Thyroid gland (tissue), 4 donors: ENCODE data around the gene CDADC1. TPM values are rescaled to one million over a fixed set of nuclear protein-coding genes. Genes with fewer than 3 reads are reported as not detected.

ENCODE experiments used
- DNase-seq, 2 donors: peaks; one replicate each; pipeline ENCODE4 v3.0.0-alpha.2; 2019
- H3K27ac ChIP-seq, 3 donors: fragments of 200-600 bp; sonication (generic); 1 replicate in 2 of 3; 2 replicates in 1 of 3; pipeline ENCODE4 v1.5.1; 2016 to 2019; ENCODE audit warnings: mild to moderate bottlenecking in 1 of 3, moderate library complexity in 1 of 3
- H3K27me3 ChIP-seq: fragments of 200-600 bp; sonication (generic); one replicate; pipeline ENCODE4 v1.5.1; 2019
- H3K36me3 ChIP-seq, 2 donors: fragments of 200-600 bp; sonication (generic); one replicate each; pipeline ENCODE4 v1.5.1; 2016 to 2019
- H3K4me1 ChIP-seq, 2 donors: fragments of 200-600 bp; sonication (generic); one replicate each; pipeline ENCODE4 v1.5.1; 2017 to 2019
- H3K4me3 ChIP-seq, 3 donors: fragments of 200-600 bp; sonication (generic); replicated peaks in 1 of 3; 1 replicate in 2 of 3; 2 replicates in 1 of 3; pipeline ENCODE4 v1.5.1; 2016; ENCODE audit warnings: mild to moderate bottlenecking in 1 of 3
- H3K9me3 ChIP-seq: fragments of 200-600 bp; sonication (generic); one replicate; pipeline ENCODE4 v1.5.1; 2017
- POLR2A ChIP-seq, 2 donors: fragments of 450-650 bp; IDR thresholded peaks; one replicate each; pipeline ENCODE4 v1.6.1; 2017; ENCODE audit warnings: antibody characterized with exemption in 2 of 2, mild to moderate bottlenecking in 2 of 2, moderate library complexity in 1 of 2
- WGBS, 2 donors: methylation state at CpG; one replicate each; pipeline ENCODE4 v1.1.5; 2017; 5-methylcytosine and 5-hydroxymethylcytosine counted together
- intact Hi-C: fragments of 100-400 bp; cut with DNase I; formaldehyde crosslinking; loops from one replicate; pipeline ENCODE4 v1.15.1; 2023
- total RNA-seq, 4 donors: library from RNA; depleted of rRNA; stranded (reverse); fragments of >200 nt; gene quantifications; one replicate each; pipeline ENCODE4 v1.2.3, GENCODE V29; 2016
- TF ChIP-seq, protein P1 (sequence below), 6 experiments: fragments of 200-600 bp in 3 of 6; fragments of 450-650 bp in 3 of 6; sonication (generic) in 3 of 6; IDR thresholded peaks; one replicate each; pipeline ENCODE4 v1.5.1; 2016 to 2019; ENCODE audit warnings: antibody characterized with exemption in 6 of 6, mild to moderate bottlenecking in 2 of 6, inconsistent platforms in 1 of 6, moderate library complexity in 1 of 6

The CDADC1 gene
- total RNA-seq, 4 donors from 2014 or later = 14.0 to 75.9 (median 18.7) TPM

DNA sequence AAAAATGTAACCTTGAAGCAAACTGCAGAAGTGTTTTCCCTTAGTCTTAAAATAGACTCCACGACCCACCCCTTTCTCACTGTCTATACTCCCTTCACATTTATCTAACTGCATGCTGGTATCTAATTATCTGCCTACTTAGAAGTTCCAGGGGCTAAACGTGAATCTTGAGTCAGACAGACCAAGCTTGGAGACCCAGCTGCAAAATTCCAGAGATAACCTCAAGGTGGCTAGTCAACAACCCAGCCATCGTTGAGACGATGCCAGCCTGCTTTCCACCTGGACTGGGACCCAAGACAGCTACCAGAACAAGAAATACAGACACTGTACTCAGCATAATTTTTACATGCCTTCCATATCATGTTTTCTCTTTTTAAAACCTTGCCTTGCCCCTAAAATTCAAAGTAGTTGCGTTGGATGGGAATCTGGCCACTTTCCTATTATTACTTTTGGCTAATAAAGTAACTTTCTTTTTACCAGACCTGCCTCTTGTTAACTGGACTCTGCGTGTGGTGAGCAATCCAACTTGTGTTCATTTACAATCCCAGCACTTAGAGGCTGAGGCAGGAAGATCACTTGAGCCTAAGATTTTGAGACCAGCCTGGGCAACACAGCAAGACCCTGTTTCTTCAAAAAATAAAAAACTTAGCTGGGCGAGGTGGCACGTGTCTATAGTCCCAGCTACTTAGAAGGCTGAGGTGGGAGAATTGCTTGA, 82.3 kb downstream of the CDADC1 start:
- intact Hi-C loops = no loop called here
- H3K4me3 ChIP-seq = no peak overlapping the region
- H3K4me1 ChIP-seq = peaks cover 0 to 5% of the 10 kb centered on the region in 2 donors
- 84 to 91% methylated on average over 8 of the region's 8 CpGs for WGBS, 2 donors
- H3K27me3 ChIP-seq = no peaks in the 10 kb centered on the region
- H3K9me3 ChIP-seq = no peaks in the 10 kb centered on the region
- no peak for DNase-seq
- no peak overlapping the region for H3K27ac ChIP-seq
- no peaks in the 10 kb centered on the region for H3K36me3 ChIP-seq
- TF ChIP-seq POLR2A (IDR thresholded peaks at IDR 0.05) = no peak
- TF ChIP-seq, protein P1, sequence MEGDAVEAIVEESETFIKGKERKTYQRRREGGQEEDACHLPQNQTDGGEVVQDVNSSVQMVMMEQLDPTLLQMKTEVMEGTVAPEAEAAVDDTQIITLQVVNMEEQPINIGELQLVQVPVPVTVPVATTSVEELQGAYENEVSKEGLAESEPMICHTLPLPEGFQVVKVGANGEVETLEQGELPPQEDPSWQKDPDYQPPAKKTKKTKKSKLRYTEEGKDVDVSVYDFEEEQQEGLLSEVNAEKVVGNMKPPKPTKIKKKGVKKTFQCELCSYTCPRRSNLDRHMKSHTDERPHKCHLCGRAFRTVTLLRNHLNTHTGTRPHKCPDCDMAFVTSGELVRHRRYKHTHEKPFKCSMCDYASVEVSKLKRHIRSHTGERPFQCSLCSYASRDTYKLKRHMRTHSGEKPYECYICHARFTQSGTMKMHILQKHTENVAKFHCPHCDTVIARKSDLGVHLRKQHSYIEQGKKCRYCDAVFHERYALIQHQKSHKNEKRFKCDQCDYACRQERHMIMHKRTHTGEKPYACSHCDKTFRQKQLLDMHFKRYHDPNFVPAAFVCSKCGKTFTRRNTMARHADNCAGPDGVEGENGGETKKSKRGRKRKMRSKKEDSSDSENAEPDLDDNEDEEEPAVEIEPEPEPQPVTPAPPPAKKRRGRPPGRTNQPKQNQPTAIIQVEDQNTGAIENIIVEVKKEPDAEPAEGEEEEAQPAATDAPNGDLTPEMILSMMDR (IDR thresholded peaks at IDR 0.05) = no peak

DNA sequence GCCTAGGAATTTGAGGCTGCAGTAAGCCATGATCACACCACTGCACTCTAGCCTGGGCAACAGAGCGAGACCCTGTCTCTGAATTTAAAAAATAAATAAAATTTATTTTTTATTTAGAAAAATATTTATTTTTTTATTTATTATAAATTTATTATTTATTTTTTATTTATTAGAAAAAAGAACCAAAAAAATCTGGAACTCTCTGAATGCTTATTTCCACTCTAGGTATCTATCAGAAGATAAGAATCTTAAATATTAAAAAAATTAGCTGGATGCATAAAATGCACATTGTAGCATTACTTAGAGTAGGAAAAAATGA, 82.8 kb downstream of the CDADC1 start:
- Histone ChIP-seq H3K4me3 (no peak overlapping the region), H3K36me3 (no peaks in the 10 kb centered on the region), H3K27me3 (no peaks in the 10 kb centered on the region), H3K9me3 (no peaks in the 10 kb centered on the region), H3K4me1 (peaks cover 0 to 5% of the 10 kb centered on the region in 2 donors), H3K27ac (no peak overlapping the region)
- TF ChIP-seq, protein P1 (IDR thresholded peaks at IDR 0.05) = no peak
- intact Hi-C loops = no loop called here
- WGBS, 2 donors = 100% methylated on average over 1 of the region's 1 CpG
- no peak for DNase-seq

DNA sequence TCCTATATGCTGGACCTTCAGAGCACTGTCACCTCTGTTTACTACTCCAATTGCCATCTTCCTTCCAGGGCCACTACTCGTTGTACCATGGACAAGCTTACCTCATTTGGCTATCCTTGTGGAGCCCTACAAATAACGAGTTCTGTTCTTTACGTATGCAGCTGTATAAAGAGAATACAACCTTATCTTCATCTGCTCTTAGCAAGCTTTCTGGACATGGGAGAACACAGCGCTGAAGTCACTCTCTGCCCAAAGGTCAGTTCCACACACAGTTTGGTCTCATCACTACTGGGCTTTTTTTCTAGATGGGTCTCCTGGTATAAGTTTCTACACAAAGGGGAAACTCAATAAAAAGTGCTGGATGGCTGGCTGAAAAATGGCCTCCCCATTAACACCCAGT, 88.9 kb downstream of the CDADC1 start:
- DNase-seq = no peak
- intact Hi-C loops = no loop called here
- Histone ChIP-seq H3K36me3 (no peaks in the 10 kb centered on the region), H3K27me3 (no peaks in the 10 kb centered on the region), H3K4me1 (peaks cover 12 to 13% of the 10 kb centered on the region in 2 donors), H3K4me3 (no peak overlapping the region), H3K9me3 (no peaks in the 10 kb centered on the region), H3K27ac (no peak overlapping the region)
- TF ChIP-seq POLR2A (IDR thresholded peaks at IDR 0.05) = no peak
- TF ChIP-seq, protein P1 (IDR thresholded peaks at IDR 0.05) = no peak
- WGBS, 2 donors = 95% methylated on average over 4 of the region's 4 CpGs

DNA sequence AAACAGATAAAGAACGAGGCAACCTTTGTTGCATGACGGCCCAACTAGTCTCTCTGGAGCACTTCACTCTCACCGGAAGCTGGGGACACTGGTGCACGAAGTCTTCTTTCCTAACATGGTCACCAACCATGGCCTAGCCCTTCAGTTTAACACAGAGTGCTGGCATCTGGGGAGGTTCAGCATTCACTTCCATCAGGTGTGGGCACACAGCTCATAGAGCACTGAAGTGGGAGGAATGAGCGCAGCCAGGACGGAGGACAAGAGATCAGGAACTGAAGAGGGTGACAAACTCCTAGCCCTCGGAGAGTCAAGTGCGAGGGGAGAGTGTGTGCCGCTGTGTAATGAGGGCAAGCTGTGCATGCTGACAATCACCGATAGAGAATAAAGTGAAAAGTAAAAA, 92.4 kb downstream of the CDADC1 start:
- intact Hi-C loops = no loop called here
- peak overlapping the region; percentile 38 to 62 (median 45) for H3K27ac ChIP-seq
- no peak overlapping the region for H3K4me3 ChIP-seq
- H3K4me1 ChIP-seq = peaks cover 12 to 13% of the 10 kb centered on the region in 2 donors
- no peaks in the 10 kb centered on the region for H3K9me3 ChIP-seq
- WGBS, 2 donors = 36 to 39% methylated on average over 10 of the region's 10 CpGs
- TF ChIP-seq, protein P1 (IDR thresholded peaks at IDR 0.05) = peak in 1 of 6 experiments; percentile 8
- peak in 1 of 2 donors; percentile 13 for TF ChIP-seq POLR2A (IDR thresholded peaks at IDR 0.05)
- peak; percentile 85 to 86 for DNase-seq
- H3K36me3 ChIP-seq = no peaks in the 10 kb centered on the region
- H3K27me3 ChIP-seq = no peaks in the 10 kb centered on the region

DNA sequence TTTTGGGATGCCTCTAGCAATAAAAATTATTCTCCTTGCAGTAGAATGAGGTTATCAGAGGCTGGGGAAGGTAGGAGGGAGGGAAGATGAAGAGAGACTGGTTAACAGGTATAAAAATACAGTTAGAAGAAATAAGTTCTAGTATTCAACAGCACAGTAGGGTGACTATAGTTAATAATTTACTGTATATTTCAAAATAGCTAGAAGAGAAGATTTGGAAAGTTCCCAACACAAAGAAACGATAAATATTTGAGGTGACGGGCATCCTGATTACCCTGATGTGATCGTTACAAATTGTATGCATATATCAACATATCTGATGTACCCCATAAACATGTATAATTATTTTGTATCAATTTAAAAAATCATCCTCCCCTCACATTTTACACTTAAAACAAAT, 93.8 kb downstream of the CDADC1 start:
- no peak for TF ChIP-seq POLR2A (IDR thresholded peaks at IDR 0.05)
- TF ChIP-seq, protein P1 (IDR thresholded peaks at IDR 0.05) = no peak
- Histone ChIP-seq H3K4me1 (peaks cover 12 to 13% of the 10 kb centered on the region in 2 donors), H3K4me3 (no peak overlapping the region), H3K9me3 (no peaks in the 10 kb centered on the region), H3K36me3 (no peaks in the 10 kb centered on the region), H3K27ac (no peak overlapping the region), H3K27me3 (no peaks in the 10 kb centered on the region)
- DNase-seq = no peak
- WGBS, 2 donors = 99% methylated on average over 3 of the region's 3 CpGs
- intact Hi-C loops = no loop called here
